HG03025 (cell line): Measurements from ENCODE around the gene AIFM1.
A peak's percentile ranks its signal among the peaks of the same experiment; 100 is the strongest.

Experiments used
- ATAC-seq: cut with Tn5 transposase; IDR thresholded peaks from one replicate; pipeline ENCODE4 v1.9.1; 2021; ENCODE audit warnings: mild to moderate bottlenecking, moderate library complexity; ENCODE audit not compliant: unreplicated experiment, low FRiP score

Gene AIFM1

DNA sequence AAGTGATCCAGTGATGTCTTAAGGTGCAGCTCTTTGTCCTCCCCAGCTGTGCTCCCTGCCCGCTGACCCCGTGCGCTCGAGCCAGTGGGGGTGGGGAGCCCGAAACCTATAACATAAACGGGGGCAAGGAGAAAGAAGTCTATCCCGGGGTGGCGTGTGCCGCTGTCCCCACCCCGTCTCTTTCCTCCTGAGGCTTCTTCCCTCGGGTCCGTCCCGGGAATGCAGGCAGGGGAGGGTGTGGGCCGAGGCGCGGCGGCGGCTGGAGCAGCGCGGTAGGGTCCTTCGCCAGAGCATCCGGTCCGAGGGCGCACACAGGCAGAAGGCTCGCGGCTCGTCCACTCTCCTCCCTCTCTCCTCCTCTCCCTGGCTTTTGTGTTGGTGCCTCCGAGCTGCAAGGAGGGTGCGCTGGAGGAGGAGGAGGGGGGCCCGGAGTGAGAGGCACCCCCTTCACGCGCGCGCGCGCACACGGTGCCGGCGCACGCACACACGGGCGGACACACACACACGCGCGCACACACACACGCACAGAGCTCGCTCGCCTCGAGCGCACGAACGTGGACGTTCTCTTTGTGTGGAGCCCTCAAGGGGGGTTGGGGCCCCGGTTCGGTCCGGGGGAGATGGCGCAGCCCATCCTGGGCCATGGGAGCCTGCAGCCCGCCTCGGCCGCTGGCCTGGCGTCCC, 5.9 kb upstream of the AIFM1 start, which contains the start of gene RAB33A:
Gene RAB33A, plus strand, starts transcription at position 517 of the 681 bp plus-strand sequence. Its CDS starts 101 bp downstream, at position 618.
- ATAC-seq: no peak

DNA sequence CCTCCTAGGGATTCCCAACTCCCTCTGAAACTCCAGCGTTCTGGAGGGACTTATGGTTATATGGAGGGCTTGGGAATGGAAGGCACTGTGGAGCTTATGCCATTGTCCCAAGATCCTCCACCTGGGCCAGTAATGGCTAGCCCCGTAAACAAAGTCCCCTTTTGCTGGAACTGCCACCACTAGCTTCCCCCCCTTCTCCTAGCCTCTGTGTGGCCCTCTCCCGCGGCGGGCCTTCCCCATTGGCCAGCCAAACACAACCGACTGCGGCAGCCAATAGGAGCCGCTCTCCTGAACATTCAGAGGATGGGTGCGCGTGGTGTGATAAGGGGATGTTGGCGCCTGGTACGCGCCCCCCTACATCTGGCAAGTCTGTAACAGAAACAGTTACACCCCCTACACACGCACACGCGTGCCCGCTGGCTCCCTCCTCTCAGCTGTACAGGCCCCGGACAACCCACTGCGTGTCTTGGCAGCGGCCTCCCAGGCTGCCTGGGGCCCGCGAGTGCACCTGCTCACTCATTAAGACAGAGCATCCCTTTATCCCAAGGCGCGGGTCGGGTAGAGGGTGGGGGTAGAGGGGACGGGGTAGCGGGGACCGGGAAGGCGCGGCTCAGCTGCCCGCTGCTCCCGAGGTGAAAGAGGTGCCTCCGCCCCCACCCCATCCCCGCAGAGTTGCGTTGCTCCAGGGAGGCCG, 5.3 kb upstream of the AIFM1 start:
- ATAC-seq: peak; percentile 58

DNA sequence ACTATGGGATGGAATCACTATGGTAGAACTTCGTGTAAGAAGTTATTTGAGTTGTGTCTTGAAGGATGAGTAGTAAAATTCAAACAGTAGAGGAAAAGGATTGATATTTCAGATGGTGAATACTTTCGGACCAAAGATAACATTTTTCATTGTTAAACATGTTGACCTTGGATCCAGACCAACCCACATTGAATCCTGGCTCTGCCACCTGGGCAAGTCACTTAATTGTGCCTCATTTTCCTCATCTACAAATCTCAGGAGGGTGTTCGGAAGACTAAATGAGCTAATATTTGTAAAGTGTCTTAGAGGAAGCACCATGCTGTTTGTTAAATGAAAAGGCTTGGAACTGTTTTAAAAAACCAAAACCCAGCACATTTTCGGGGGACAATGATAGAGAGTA, 1.4 kb upstream of the AIFM1 start:
- ATAC-seq: no peak

DNA sequence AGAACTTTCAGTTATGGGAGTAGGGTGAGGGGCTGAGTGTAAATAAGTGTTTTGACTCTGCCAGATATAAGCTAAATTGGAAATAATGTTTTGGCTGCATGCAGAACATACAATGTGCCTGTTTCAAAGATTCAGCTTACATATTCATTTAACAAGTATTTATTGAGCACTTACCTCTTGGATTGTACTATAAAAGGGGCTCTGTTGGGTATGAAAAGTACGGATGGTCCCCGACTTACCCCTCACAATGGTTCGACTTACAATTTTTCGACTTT, 799 bp upstream of the AIFM1 start:
- no peak for ATAC-seq

DNA sequence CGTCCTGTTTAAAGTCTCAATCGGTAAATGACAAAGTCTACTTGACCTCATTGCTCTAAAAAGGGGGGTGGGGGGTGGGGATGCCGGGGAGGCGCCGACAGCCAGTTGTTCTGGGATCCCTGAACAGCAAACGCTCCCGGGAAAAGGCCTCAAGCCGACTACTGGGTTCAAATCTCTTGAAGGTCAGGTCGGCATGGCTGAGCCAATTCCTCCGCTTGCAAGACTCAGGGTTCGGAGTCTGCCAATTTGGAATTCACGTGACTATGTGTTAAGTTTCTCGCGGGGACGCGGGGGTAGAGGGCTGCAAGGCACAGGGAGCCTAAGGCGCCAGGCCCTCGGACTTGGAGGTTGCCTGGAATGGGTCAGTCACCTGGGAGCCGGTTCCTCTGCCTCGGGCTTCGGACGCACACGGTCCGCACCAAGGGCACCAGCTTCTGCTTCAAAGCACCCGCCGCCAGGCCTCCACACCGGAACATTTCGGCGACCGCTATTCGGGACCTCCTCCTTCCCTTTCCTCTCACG, 399 bp downstream of the AIFM1 start:
- no peak for ATAC-seq

DNA sequence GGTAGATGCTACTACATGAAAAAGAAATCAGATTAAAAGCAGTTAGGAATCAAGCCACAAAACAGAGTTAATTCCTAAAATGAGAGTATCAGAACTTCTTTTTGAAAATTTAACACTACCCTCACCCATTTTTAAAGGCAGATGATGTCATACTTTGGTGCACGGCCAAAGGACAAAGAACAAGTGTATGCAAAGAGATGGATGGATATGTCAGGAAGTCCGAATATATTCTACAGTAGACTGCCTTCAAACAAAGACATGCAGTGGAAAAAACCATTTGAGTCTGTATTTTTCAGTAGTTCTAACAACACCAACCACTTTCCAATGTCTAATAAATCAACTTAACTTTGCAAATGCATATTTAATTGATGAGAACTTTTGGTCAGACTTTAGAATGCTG, 2.2 kb downstream of the AIFM1 start:
- ATAC-seq: no peak

DNA sequence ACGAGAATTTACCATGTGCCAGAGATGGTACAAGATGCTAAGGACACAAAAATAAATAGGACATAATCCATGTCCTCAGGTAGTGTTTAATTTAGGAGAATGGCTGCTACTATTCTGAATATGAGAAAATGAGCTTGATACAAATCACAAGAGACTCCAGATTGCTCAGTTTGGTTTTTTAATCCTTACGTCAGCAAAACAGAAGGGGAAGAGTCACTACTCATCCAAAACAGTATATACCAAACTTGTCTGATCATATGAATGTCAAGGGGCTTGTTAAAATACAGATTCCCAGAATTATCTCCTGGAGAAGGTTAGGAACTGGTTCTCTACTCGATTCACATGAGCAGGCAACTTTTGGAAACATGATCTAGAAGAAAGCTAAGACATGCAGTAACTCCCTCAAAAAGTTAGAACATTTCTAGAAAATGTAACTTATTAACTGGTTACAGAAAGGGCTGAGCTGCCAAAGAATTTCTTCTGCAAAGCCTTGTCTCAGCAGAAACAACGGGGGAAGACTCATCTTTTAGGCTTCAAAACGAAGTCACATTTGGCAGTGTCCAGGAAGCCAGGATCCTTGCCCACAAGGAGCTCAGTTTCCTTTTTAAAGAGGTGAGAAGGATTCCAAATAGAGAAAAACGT, 3.4 kb downstream of the AIFM1 start:
- no peak for ATAC-seq

DNA sequence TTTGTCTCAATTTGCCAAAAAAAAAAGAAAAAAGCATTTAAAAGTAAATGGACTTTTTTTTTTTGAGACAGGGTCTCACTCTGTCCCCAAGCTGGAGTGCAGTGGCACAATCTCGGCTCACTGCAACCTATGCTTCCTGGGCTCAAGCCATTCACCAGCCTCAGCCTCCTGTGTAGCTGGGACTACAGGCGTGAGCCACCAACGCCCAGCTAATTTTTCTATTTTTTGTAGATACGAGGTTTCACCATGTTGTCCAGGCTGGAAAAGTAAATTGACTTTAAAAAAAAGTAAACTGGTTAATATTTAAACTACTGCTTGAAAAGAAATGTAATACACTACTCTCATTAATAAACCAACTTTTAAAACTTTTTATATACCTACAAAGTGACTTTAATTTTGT, 5.9 kb downstream of the AIFM1 start:
- no peak for ATAC-seq

DNA sequence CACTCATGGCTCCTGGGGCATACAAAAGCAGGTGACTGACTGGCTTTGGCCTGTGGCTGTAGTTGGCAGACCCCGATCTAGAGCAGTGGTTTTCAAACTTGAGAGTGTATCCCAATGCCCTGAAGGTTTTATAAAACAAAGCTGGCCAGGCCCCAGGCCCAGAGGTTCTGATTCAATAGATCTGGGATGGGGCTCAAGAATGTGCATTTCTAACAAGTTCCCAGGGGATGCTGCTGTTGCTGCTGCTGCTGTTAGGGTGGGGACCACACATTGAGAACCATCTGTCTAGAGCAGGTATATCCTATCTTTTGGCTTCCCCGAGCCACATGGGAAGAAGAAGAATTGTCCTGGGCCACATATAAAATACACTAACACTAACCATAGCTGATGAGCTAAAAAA, 7.3 kb downstream of the AIFM1 start:
- no peak for ATAC-seq

DNA sequence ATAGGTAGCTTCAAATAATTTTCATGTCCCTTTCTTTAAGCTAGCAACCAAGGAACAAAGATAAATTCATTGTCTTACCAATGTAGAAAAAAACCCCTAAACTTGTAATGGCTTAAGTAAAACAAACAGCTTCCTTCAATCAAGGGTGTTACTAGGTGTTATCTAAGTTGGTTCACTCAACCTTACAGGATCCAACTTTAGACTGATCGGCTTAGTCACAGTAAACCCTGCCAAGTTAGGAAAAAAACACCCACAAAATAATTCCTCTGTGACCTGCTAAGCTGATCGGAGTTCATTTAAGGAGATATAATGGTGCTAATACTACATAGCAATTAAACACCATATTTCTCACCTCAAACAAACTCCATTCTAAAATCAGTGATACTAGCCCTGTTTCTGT, 10.1 kb downstream of the AIFM1 start:
- no peak for ATAC-seq

DNA sequence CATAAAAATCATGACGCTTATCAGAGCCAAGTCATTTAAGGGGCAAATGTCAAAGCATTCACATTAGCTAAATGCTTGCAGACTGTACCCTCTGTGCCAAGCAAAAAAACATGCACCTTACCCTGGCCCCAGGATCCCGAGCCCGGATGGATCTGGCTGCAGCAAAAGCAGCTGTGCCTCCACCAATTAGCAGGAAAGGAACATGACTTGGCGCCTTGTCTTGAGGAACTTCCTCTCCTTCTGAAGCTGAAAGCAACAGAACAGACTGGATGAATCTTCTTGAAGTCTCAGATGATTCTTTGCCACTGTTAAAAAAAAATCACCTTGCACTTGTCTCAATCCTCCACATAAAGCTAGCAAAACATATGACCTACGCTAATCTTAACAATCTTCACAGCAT, 18.0 kb downstream of the AIFM1 start:
- no peak for ATAC-seq

DNA sequence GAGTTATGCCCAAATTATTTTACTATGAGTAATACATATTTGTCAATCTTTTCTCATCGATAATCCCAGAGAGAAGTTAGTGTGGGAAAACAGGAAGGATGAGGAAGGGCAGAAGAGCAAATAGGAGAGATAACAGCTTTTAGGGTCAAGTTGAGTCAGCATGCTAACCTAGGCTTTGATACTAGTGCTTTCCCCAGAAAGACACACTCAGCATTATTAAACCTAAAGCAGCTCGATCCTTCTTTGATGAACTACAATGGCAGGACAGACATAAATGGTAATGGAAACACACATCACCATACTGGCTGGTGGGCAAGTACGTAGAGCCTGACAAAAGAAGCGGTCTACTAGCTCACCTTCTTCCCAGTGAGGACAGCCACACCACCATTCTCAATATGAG, 20.5 kb downstream of the AIFM1 start:
- ATAC-seq: no peak

DNA sequence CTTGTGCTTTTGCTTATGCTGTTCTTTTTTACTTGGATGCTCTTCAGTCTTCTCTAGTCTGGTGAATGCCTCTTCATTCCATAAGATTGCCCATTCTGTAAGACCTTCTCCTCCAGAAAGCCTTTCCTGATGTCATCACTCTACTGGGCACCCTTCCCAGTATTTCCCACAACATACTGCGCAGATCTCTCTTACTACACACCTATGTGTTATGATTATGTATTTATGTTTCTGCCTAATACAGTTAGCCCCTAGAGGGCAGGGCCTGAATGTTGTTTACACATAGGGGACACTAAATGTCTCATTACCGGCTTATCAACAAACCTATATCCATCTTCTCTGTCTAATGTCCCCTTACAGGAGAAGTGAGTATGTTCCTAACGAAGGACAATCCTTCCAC, 21.1 kb downstream of the AIFM1 start:
- no peak for ATAC-seq

DNA sequence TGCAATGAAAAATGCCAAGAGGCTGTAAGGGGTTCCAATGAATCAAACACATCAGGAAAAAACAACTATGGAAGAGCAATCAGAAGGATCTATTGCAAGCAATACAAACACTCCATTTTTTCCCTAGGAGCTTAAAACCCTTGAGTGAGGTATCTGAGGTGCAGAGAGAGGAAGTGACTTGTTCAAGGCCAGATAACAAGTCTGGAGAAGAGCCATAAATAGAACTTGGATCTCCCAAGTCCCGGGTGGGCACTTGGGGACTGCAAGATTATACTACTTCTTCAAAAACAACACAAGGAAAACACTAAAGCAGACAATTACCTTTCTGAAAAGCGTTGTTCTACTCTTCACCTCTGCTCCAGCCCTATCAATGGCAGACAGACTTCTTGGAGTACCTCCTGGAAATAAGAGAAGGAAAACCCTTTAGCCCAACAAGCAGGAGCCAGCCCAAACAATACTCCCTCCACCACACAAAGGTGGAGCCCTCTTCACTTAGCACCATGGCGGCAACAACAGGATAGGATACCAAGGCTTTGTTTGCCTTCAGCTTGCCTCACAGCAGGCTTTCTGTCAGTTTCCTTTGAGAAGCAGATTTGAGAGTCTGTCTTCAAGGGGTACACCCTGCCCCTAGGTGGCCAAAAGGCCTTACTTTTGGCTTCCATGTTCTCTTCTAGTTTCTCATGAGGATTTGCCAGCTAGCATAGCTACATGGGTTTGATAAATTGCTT, 26.0 kb downstream of the AIFM1 start:
- ATAC-seq: no peak

DNA sequence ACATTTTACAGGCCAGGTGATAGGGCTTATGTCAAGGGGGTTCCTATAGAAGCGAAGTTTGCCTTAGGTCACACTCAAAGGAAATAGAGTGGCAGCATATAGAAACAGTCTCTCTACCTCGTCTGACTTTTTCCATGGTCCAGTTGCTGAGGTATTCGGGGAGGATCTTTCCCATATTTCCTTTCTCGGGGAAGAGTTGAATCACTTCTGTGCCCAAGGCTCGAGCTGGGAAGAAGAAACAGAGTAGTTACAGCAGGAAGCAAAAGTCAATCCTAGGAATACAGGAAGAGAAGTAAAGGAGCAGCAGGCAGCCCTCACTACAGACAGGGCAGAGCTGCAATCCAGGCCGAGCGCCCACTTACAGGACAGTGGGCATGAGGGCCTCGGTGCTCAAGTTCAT, 28.7 kb downstream of the AIFM1 start:
- ATAC-seq: no peak

DNA sequence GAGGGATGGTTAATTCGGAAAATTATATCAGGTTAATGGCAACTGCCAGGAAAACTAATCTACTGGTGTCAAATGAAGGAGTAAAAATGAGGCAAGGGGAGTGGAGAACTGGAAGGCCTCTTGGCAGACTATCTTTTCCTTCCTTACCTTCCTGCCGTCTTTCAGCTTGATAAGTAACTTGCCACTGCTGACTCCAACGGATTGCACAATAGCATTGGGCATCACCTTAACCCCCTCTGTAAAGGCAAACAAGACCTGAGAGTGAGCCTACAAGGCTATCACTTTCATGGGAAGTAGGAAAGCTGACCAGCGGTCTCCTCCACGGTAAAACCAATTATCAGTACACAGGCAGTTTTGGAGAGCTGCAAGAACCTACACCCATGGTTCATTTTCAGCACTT, 29.1 kb downstream of the AIFM1 start:
- no peak for ATAC-seq

DNA sequence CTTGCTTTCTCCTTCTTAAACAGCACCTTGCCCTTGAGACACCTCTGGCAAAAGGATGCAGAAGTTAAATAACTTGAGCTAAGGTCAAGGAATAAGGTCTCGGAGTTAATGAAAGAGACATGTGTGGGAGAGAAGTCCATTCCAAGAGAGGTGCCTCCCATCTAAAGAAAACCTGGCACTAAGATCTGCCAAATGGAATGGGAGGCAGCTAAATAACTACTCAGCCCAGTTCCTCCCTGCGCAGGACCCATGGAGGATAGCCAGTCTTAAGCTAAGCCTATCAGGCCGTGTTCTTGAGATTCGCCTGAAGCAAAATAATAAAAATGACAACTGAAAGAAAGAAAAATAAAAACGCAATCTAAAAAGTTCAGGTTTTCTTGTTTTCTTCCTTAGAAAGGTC, 34.7 kb downstream of the AIFM1 start:
- no peak for ATAC-seq

DNA sequence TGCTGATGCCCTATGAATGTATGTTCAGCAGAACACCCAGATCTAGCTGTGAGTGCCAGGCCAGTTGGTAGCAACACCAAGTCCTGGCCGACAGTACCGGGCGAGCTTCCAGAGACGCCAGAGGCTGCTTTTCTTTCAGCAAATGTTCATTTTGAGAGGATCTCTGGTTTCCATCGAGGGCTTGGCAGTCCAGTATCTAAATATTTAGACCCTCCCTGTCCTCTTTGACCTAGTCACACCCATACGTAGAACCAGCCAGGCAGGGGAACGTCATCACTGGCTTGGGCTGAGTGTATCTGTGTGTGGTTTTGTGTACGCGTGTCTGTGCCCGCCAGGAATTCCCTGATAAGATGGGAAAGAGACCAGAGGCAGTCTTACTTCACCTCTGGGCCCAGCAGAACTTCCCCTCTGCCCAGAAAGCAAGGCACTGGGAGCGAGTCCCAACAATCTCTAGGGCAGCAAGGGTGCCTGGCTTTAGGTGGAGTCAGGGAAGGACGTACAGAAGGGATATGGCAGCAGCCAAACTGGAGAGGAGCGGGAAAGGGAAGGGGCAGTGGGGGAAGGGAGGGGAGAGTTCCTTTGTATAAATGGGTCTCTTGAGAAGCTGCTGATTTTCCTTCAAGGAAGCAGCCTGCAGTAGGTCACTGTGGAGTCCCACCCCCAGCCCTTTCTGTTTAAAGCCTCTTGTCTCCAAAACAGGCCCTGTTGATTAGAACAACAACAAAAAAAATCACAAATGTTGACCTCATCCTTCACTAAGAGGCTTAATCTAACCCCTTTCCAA, 40.4 kb downstream of the AIFM1 start:
- ATAC-seq: no peak

DNA sequence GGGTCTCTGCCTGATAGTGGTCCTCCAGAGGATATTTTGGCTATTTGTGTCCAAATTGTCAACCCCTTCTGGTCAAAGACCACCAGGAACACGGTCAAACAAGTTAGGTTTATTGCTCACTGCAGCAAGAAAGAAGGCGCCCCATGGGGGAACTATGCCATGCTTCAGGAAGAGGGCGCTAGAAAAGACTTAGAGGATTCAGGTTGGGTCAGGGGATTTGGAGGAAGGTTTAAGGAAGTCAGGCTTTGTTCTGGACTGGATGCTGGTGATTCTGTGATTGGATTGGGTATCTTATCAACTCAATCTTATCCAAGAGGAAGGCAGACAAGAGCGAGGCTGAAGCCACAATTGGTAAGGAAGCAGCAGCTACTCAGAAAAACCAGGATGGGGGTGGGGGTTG, 41.1 kb downstream of the AIFM1 start:
- no peak for ATAC-seq

DNA sequence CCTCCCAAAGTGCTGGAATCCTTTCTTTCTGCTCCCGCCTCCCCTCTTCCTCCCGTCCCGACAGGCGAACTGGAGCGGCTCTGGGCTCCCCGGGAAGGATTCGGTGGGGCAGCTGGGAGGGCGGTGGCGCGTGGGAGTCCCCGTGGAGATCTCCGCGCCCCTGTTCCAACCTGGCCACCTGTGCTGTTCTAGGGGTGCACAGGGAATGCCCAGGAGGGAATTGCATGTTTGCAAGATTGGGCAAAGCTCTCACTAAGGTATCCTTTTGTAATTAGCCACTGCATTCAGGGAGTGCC, 44.2 kb downstream of the AIFM1 start:
- no peak for ATAC-seq
